Measurements from ENCODE around the gene PTGIS. TPM values are rescaled to one million over a fixed set of nuclear protein-coding genes. Genes with fewer than 3 reads are reported as not detected.

Gene PTGIS
- polyA plus RNA-seq: not detected in 2 replicates

GRCh38 chr20:49567421-49568277 is at the start of gene PTGIS:
PTGIS (minus strand) TSS chr20:49568137; CDS start chr20:49568116, 21 bp downstream.

DNA sequence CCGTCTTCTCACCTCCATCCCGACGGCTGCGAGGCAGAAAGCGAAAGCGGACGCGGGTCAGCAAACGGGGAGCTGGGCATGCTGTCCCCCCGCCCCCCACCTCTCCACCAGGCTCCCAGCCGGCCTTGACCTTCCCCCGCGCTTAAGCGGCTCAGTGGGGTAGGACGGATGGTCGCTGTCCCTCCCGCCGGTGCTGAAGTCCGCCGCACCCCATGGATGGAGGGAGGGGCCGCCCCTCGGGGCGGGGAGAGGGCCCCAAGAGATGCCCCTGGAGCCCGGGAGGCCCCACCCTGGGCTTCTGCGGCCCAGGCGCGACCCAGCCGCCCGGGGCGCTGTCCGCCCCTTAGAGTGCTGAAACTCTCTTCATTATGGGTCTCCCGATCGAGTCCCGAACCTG is 85.3 kb downstream of the PTGIS start, which contains the start of gene KCNB1:
Gene KCNB1 (minus strand): TSS at position 48 of the 397 bp plus-strand sequence. CDS start 188 bp downstream, outside the sequence.

Other genes with a start within 250 kb of the PTGIS start
- 10.3 and 12.3 TPM in 2 replicates for gene KCNB1, start 85.5 kb downstream of the PTGIS start, polyA plus RNA-seq
- 15.8 and 20.7 TPM in 2 replicates for gene B4GALT5, start 145.7 kb upstream of the PTGIS start, polyA plus RNA-seq
- 1.7 and 3.9 TPM in 2 replicates for gene SLC9A8, start 244.7 kb upstream of the PTGIS start, polyA plus RNA-seq

All from Purkinje cell (primary cell).